ENCODE measurements around the gene KCND3.

DNA sequence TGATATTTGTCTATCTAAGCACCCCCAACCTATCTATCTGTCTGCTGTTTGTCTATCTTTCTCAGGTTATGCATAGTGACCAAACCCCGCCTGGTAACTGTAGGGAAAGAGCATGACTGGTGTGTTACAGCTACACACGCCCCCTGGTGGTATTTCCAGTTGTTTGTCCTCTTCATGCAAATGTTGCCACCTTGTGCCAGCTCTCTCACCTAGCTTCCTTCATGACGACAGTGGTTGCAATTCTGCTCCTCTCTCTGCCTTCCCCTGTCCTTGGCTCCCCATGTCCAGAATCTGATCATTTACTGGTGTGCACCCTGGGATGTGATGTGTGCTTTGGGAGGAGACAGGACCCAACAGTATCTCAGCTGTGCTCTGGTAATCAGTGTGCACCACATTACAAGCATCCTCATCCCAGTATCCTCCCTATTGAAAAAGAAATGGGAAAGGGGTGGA, 242.2 kb downstream of the KCND3 start:
- TF ChIP-seq POLR2A (IDR thresholded peaks at IDR 0.05) (no peak), CTCF (IDR thresholded peaks at IDR 0.05) (peak; percentile 43 to 86 (median 63))
